Colon (tissue), 2 donors: ENCODE results near the gene SLC48A1.

Experiments
- FAIRE-seq: peaks from 2 replicates; lab custom pipeline; 2012; peaks lifted over from hg19 to GRCh38; lab: Jason Lieb, UNC
- donor health status: control.
- donor health status: control.

SLC48A1 gene

DNA sequence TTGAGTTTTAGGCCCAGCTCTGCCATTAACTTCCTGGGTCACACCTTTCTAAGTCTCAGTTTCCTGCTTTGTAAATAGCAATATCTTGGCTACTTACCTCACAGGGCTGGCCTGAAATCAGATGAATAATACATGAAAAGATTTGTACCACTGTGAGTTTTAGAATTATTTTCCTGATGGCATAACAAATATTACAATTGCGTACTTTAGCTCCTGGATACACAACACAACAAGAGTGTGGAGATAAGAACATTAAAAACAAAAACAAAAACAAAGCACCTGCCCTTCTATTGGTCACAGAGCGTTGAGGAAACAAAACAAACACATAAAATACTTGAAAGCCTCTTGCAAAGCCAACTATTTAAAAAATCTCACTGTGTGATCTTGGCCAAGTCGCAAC lies 51.6 kb downstream of the SLC48A1 start:
- no peak for FAIRE-seq

DNA sequence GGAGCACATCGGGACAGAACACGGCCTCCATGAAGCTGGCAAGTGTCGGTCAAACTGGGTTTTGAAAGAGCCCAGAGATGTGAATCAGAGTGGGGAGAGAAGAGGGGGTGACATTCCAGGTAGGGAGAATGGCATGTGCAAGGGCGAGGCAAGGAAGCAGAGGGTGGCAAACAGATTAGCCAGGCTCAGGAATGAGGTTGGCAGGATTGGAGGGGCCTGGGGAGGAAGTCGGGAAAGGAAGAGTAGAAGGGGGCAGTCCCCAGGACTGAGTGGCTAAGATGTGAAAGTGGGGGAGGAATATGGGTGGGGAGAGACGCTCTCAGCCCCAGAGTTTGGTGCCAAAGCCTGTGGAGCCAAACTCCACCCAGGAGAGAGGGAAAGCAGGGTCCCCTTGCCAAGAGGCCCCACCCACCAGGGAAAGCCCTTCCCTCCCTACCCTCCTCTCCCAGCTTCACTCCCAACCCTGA lies 52.2 kb downstream of the SLC48A1 start:
- no peak for FAIRE-seq

DNA sequence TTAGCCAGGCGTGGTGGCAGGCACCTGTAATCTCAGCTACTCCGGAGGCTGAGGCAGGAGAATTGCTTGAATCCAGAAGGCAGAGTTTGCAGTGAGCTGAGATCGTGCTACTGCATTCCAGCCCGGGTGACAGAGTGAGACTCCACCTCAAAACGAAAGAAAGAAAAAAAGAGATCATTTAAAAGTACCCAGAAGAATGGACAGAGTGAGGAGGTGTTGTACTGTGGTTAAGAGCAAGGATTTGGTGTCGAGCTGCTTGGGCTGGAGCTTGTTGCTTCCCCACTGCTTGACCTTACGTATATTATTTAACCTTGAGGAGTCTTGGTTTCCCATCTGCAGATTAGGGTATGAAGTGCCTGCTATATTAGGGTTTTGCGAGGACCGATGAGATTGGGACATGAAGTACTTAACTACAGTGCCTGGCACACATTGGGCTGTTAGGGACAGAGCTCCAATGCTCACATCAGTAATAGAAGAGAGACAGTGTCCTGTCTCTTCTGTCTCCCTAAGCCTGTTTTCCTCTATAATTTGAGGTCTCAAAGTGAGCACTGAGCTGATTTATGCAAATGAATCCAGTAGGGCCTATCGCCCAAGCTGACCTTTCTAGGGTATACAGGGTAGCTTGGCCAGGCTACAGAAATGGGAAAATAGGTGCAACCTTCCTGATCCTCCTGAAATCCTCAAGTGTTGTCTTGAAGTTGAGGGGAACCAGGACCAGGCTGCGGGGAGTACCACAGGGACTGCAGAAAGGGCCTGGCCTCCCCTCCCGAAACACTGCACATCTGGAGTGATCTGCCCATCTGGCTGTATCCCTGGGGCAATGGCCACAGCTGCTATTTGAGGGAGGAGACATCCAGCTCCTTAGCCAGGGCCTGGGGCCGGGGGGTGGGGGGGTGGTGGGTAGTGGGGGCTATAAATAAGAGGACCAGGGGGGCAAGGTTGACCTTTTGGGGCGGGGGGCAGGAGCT lies 55.3 kb downstream of the SLC48A1 start:
- no peak for FAIRE-seq

DNA sequence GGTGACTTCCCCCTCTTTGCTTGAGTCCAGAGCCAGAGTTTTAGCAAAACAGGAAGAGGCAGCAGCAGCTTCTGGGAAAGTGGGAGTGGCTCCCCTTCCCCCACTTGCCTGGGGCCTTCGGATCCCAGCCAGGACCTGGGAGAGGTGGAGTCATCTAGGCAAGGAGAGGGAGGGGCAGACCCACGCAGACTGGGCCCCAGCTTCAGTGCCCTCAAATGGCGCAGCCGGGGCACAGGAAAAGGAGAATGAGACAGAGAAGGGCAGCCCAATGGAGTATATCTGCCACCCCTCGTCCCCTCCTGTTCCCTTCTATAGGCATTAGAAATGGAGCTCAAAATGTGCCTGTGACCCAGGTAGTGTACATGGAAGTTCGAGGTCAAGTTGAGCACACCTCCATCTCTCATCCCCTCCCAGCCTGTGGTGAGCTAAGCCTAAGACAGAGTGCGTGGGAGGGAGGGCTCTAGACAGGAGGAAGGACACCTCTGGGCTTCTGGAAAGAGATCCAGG lies 56.0 kb downstream of the SLC48A1 start:
- FAIRE-seq: no peak

- FAIRE-seq: no peak
Observed at GRCh38 chr12:47829584-47829983, 56.5 kb downstream of the SLC48A1 start.
